Aorta (tissue), 5 donors: Measurements from ENCODE around the gene FAM107B. TPM values are rescaled to one million over a fixed set of nuclear protein-coding genes. Genes with fewer than 3 reads are reported as not detected.
"Not testable (repeated sequence)": the region's sequence is repeated elsewhere in the genome, so short reads cannot be mapped to it uniquely, and the experiment has no call there.

Source experiments
- ATAC-seq: fragments of 200-7000 bp; cut with Tn5 transposase; one replicate; pipeline ENCODE4 v1.9.1; 2022; ENCODE audit warnings: moderate library complexity; ENCODE audit not compliant: low FRiP score
- DNase-seq, 2 donors: peaks; one replicate each; pipeline ENCODE4 v3.0.0-alpha.2; 2020
- H3K27ac ChIP-seq, 2 donors: one replicate each; pipeline ENCODE4 v1.5.1; 2013; ENCODE audit warnings: low read length in 2 of 2, mild to moderate bottlenecking in 2 of 2, moderate library complexity in 2 of 2, control low read depth in 1 of 2, inconsistent platforms in 1 of 2, low read depth in 1 of 2
- H3K27me3 ChIP-seq, 2 donors: one replicate each; pipeline ENCODE4 v1.6.1; 2013; ENCODE audit warnings: control low read depth in 1 of 2, low read length in 1 of 2, mild to moderate bottlenecking in 1 of 2, moderate library complexity in 1 of 2; ENCODE audit not compliant: insufficient read depth in 2 of 2, control insufficient read depth in 1 of 2
- H3K36me3 ChIP-seq, 2 donors: one replicate each; pipeline ENCODE4 v1.6.1; 2013; ENCODE audit warnings: control low read depth in 1 of 2, low read length in 1 of 2, mild to moderate bottlenecking in 1 of 2; ENCODE audit not compliant: insufficient read depth in 2 of 2, control insufficient read depth in 1 of 2
- H3K4me1 ChIP-seq, 2 donors: one replicate each; pipeline ENCODE4 v1.6.1; 2013; ENCODE audit warnings: low read length in 2 of 2, control low read depth in 1 of 2, mild to moderate bottlenecking in 1 of 2, moderate library complexity in 1 of 2; ENCODE audit not compliant: insufficient read depth in 2 of 2, control insufficient read depth in 1 of 2
- H3K4me3 ChIP-seq, 2 donors: one replicate each; pipeline ENCODE4 v1.5.1; 2013; ENCODE audit warnings: low read length in 2 of 2, control low read depth in 1 of 2, mild to moderate bottlenecking in 1 of 2
- H3K9me3 ChIP-seq: one replicate; pipeline ENCODE4 v1.6.1; 2013; ENCODE audit warnings: mild to moderate bottlenecking, low read length; ENCODE audit not compliant: control insufficient read depth
- WGBS, 2 donors: extraction: QIAGEN DNeasy Blood & Tissue Kit; methylation state at CpG; one replicate each; pipeline ENCODE4 v1.1.7; 2013; 5-methylcytosine and 5-hydroxymethylcytosine counted together
- intact Hi-C, 2 donors: fragments of 100-400 bp; cut with DNase I; formaldehyde crosslinking; loops; one replicate each; pipeline versions ENCODE4 v1.14.2 to v1.15.0; 2022
- polyA plus RNA-seq, 2 donors: library from polyadenylated mRNA; stranded (reverse); fragments of 200-250 nt; gene quantifications; one replicate each; pipeline ENCODE4 v1.2.3, GENCODE V29; 2013
- total RNA-seq, 2 donors: library from RNA; stranded (reverse); fragmentation: NEBNext Ultra II Directional; extraction: Animal tissue kit (Norgen Biotek cat#: 25700); gene quantifications; one replicate each; pipeline ENCODE4 v1.2.1, GENCODE V29; 2021
- donor health status: healthy with polysubstance abuse.
- donor health status: Bipolar disorder and iron deficiency.
- donor health status: DM: no; HTN: no; CAD: no.
- donor health status: DM: no; HTN: no; CAD: no.
- donor health status: DM: yes; HTN: yes; CAD: no.

Gene FAM107B
- total and polyA plus RNA-seq, 4 donors = 16.6 to 58.5 (median 33.1) TPM

DNA sequence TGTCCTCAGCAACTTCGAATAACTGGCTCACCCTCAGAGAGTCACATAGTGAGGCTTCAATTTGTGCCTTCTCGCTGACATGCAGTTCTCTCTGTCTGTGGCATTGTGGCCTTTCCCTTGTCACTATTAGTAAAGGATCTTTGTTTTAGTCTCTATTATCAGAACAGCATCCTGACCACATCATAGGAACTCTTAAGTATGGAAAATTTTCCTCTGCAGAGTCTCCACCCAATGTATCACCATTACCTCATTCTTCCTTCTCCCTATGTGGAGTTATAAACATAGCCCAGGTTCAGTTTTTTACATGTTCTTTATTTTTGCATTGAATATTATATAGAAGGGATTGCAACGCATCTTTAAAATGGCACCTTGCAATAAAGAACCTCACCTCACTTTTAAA is 112.9 kb downstream of the FAM107B start:
- Histone ChIP-seq H3K36me3 (no peaks in the 10 kb centered on the region), H3K4me3 (no peak overlapping the region), H3K27me3 (no peaks in the 10 kb centered on the region), H3K27ac (no peak overlapping the region), H3K9me3 (no peaks in the 10 kb centered on the region), H3K4me1 (no peaks in the 10 kb centered on the region)
- ATAC-seq (no peak), DNase-seq (no peak)
- WGBS, 2 donors = 95 to 97% methylated on average over 3 of the region's 3 CpGs
- intact Hi-C loops = no loop called here

DNA sequence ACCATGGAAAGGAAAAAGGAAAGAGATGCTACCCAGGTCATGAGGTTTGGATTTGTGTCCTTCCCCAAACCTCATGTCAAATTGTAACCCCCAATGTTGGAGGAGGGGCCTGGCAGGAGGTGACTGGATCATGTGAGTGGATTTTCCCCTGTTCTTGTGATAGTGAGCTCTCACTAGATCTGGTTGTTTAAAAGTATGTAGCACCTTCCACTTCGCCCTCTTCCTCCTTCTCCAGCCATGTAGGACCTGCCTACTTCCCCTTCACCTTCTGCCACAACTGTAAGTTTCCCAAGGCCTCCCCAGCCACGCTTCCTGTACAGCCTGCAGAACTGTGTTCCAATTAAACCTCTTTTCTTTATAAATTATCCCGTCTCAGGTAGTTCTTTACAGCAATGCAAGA is 113.9 kb downstream of the FAM107B start:
- intact Hi-C loops = no loop called here
- Histone ChIP-seq H3K27ac (no peak overlapping the region), H3K4me3 (no peak overlapping the region), H3K4me1 (no peaks in the 10 kb centered on the region), H3K9me3 (no peaks in the 10 kb centered on the region), H3K36me3 (no peaks in the 10 kb centered on the region), H3K27me3 (no peaks in the 10 kb centered on the region)
- WGBS, 2 donors = 95 to 97% methylated on average over 3 of the region's 3 CpGs
- DNase-seq = no peak
- no peak for ATAC-seq

DNA sequence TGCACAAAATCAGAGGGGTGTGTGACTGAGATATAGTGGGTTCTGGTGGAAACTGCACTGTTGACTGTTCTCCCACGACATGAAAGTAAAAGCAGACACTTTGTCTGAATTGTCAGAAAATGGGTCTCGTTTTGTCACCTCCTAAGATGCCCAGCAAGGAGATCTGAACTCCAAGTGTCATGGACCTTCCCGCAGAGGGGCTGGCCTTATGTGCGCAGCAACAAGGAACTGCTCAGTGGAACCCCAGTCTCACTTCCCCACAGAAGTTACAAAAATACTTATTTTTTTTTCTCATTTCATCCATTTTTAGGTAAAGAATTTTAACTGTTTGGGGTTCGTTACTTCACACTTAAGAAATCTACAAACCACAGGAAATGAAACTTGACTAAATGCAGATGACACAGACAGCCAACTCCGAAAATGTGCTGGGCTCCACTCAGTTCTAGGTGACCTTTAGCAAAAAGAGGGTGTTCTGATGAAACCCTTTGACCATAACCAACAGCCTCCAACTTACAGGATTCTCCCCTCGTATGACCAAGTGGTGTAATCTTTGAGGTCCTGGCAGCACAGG is 115.0 kb downstream of the FAM107B start:
- WGBS, 2 donors = 87 to 89% methylated on average over 7 of the region's 7 CpGs
- ATAC-seq (no peak), DNase-seq (peak in 1 of 2 donors; percentile 80)
- Histone ChIP-seq H3K4me1 (peaks cover 0 to 2% of the 10 kb centered on the region in 2 donors), H3K27ac (no peak overlapping the region), H3K36me3 (no peaks in the 10 kb centered on the region), H3K9me3 (no peaks in the 10 kb centered on the region), H3K4me3 (no peak overlapping the region), H3K27me3 (no peaks in the 10 kb centered on the region)
- intact Hi-C loops = no loop called here

DNA sequence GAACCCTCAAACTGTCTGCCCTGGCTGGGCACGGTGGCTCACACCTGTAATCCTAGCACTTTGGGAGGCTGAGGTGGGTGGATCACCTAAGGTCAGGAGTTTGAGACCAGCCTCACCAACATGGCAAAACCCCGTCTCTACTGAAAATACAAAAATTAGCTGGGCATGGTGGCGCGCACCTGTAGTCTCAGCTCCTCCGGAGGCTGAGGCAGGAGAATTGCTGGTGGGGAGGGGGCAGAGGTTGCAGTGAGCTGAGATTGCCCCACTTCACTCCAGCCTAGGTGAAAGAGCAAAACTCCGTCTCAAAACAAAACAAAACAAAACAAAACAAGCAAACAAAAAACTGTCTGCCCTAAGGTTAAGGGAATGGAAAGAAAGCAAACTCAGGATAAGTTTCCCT is 115.6 kb downstream of the FAM107B start:
- H3K27ac ChIP-seq, ATAC-seq, H3K27me3 ChIP-seq, H3K9me3 ChIP-seq, H3K36me3 ChIP-seq, intact Hi-C loops, DNase-seq, H3K4me1 ChIP-seq, H3K4me3 ChIP-seq: not testable (repeated sequence)
- WGBS, 2 donors = 96 to 99% methylated on average over 6 of the region's 6 CpGs

DNA sequence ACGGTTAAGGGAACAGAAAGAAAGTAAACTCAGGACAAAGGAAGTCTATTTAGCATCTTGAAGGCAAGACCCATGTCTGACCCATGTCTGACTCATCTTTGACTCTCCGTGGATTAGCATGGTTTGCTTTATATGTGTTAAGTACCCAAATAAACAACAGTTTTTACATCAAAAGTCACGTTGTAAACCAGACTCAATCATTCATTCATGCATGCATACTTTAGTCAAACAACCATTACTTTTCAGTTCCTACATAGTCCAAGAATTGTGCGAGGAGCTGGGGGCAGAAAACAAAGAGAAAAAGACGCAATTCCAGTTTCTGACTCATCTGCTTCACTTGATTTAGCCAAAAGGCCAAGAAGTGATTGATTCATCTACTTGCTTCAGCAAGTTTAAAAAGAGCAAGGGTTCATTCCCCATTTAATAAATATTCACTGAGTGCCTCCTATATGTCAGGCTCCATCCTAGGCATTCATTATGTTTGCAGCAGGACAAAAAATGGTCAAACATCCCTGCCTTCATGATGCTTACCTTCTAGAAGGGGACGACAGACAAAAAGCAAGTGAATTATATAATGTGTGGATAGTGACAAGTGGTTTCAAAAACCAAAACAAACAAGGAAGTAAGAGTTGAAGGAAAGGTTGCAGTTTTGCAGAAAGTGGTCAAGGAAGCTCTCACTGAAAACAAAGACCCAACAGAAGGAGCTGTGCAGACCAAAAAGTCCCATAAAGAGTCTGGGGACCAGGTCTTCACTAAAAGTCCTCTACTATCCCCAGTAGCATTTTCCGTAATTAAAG is 116.2 kb downstream of the FAM107B start:
- WGBS, 2 donors = 78 to 82% methylated on average over 7 of the region's 7 CpGs

DNA sequence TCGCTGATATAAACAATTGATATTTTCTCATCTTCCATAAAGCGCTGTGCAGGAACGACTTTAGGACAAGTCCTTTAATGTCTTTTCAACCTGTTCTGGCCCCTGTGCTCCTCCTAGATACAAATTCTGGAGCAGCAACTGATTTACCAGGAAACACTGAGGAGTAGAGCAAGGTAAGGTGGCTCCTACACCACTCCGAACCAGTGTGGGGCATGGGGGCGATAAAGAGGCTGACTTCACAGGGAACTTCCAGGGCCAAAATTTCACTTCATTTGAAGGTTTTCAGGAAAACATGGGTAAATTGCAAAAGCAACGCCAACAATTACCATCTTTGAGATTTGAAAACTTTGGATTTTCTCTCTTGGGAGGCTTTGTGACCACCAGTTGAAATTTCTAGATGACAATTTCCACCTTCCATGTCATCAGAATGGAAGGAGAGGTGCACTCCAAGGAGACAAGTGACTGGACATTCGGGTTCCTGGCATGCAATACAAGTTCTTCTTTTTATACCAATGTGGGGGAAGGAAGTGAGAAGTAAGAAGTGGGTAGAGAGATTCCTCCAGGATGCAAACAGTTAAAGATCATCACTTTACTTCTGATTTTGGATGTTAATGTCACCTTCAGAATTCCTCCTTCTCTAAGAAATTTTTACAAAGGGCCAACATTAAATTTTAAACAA is 118.5 kb downstream of the FAM107B start:
- ATAC-seq = no peak
- no peaks in the 10 kb centered on the region for H3K36me3 ChIP-seq
- H3K4me3 ChIP-seq = no peak overlapping the region
- no peaks in the 10 kb centered on the region for H3K9me3 ChIP-seq
- H3K27ac ChIP-seq = no peak overlapping the region
- peaks cover 0 to 2% of the 10 kb centered on the region in 2 donors for H3K4me1 ChIP-seq
- DNase-seq = no peak
- intact Hi-C loops = no loop called here
- H3K27me3 ChIP-seq = no peaks in the 10 kb centered on the region
- 93 to 94% methylated on average over 7 of the region's 7 CpGs for WGBS, 2 donors

More for the DNA sequence above, 116.2 kb downstream of the FAM107B start:
- intact Hi-C loops = no loop called here
- no peak for DNase-seq
- no peaks in the 10 kb centered on the region for H3K9me3 ChIP-seq
- ATAC-seq = no peak
- no peaks in the 10 kb centered on the region for H3K36me3 ChIP-seq
- no peaks in the 10 kb centered on the region for H3K27me3 ChIP-seq
- H3K27ac ChIP-seq = no peak overlapping the region
- peaks cover 0 to 2% of the 10 kb centered on the region in 2 donors for H3K4me1 ChIP-seq
- no peak overlapping the region for H3K4me3 ChIP-seq

DNA sequence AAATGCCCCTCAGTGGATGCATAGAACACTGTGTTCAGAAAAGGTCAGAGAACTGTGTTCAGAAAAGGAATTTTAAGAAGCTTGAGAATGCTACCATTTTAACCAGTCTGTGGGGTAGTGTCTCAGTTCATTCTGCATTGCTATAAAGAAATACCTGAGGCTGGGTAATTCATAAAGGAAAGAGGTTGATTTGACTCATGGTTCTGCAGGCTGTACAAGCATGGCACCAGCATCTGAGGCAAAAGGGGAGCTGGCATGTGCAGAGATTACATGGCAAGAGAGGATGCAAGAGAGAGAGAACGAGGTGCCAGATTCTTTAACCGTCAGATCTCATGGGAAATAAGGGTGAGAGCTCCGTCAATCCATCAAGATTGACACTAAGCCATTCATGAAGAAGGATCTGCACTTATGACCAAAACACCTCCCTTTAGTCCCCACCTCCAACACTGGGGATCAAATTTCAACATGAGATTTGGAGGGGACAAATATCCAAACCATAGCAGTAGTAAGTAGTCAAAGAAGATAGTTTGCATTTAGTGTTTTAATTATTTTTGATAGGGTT is 119.8 kb downstream of the FAM107B start:
- Histone ChIP-seq H3K4me1 (peaks cover 0 to 2% of the 10 kb centered on the region in 2 donors), H3K27me3 (no peaks in the 10 kb centered on the region), H3K36me3 (no peaks in the 10 kb centered on the region), H3K4me3 (no peak overlapping the region), H3K27ac (peak overlapping the region; percentile 44 to 60), H3K9me3 (no peaks in the 10 kb centered on the region)
- ATAC-seq (no peak), DNase-seq (no peak)
- 86 to 92% methylated on average over 3 of the region's 3 CpGs for WGBS, 2 donors
- intact Hi-C loops = no loop called here

DNA sequence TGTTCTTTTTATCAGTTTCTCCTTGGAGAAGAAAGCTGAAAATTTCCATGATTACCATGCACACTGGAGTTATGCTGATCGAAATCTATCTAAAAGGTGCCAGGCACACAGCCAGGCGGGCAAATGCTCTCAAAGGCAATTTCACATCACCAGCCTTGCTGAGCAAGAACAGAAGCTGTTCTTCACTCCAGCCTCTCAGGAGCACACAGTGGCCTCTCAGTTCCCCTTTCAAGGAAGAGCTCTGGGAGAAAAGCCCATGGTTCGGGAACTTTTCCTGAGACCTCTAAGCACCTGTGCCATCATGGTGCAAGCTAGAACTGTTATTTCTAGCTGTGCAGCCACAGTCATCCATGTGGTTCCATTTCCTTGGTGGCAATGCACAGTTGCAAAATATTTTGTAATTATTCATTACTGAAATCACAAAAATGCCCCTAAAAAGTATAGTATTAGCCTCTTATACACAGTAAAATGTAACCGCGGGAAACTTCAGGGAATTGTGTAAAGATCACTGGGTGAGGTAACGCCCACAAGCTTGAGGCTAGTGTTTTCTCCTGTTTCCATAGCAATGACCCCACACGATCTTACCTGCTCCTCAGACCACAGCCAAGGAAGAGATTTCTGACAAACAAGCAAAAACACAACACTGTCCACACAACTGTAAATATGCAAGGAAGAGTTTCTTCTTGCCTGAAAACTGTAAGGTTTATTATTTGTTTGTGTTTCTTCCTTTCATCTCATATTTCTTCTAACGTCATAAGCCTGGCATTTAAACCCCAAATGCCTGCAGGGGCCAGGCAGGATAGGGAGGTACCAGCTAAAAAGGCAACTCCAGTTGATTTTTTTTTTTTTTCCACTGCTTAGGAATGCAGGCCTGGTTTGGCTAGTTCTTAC is 121.2 kb downstream of the FAM107B start:
- Histone ChIP-seq H3K36me3 (no peaks in the 10 kb centered on the region), H3K27me3 (no peaks in the 10 kb centered on the region), H3K9me3 (no peaks in the 10 kb centered on the region), H3K27ac (peak overlapping the region; percentile 68 to 100), H3K4me3 (no peak overlapping the region), H3K4me1 (peaks cover 0 to 4% of the 10 kb centered on the region in 2 donors)
- intact Hi-C loops = no loop called here
- peak in 1 of 2 donors; percentile 52 for DNase-seq
- WGBS, 2 donors = 8 to 10% methylated on average over 8 of the region's 8 CpGs
- peak; percentile 78 for ATAC-seq
